Activated CD4-positive, CD25-positive, alpha-beta regulatory T cell treated with anti-CD3 and anti-CD28 coated beads, Interleukin-2, amount 50 U/mL, for 72 hours (primary cell): Measurements from ENCODE around the gene RNF40.

Experiments
- DNase-seq: peaks from one replicate; pipeline ENCODE4 v3.0.0; 2021

Gene RNF40

GRCh38 chr16:30761928-30762902, at the start of gene RNF40, which contains the start of gene CFAP119:
Gene RNF40, plus strand, starts transcription at chr16:30762322. Its CDS starts 224 bp downstream, at chr16:30762546.
Gene CFAP119, minus strand, starts transcription at chr16:30762062. Its CDS starts 314 bp downstream, at chr16:30761748.
- DNase-seq = peak; percentile 90

DNA sequence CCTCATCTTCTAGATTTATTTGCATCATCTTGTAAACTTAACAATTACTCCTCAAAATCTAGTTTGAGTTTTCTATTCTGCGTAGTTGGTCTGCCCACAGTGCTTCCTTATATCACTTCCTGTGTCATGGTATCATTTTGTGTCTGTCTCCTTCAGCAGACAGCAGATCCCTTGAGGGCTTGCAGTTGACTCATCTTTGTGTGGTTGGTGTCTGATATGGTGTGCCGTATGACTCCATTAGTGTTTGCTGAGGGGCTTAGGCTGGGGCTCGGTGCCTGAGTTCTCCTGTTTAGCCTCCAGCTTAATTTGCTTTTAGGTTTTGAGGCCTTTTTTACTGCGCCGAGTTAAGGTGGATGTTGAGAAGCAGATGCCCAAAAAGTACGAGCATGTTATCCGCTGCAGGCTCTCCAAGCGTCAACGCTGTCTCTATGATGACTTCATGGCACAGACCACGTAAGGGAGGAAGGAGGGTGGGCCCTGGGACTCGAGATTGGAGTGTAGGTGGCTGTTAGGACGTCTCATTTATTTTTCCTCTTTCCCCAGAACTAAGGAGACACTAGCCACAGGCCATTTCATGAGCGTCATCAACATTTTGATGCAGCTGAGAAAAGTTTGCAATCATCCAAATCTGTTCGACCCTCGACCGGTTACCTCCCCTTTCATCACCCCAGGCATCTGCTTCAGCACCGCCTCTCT, 46.2 kb upstream of the RNF40 start:
- DNase-seq = no peak

DNA sequence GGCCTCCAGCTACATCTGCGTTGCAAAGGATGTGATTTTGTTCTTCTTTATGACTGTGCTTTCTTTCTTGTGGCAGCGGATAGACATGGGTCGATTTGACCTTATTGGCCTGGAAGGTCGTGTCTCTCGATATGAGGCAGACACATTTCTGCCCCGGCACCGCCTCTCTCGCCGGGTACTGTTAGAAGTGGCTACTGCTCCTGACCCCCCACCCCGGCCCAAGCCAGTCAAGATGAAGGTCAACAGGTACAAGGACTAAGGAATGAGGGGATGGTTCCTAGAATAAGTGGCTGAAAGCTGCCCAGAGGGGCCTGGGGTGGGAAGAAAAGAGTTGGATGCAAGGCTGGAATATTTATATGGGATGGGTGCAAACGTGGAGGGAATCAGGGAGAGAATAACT, 42.0 kb upstream of the RNF40 start:
- DNase-seq = no peak

DNA sequence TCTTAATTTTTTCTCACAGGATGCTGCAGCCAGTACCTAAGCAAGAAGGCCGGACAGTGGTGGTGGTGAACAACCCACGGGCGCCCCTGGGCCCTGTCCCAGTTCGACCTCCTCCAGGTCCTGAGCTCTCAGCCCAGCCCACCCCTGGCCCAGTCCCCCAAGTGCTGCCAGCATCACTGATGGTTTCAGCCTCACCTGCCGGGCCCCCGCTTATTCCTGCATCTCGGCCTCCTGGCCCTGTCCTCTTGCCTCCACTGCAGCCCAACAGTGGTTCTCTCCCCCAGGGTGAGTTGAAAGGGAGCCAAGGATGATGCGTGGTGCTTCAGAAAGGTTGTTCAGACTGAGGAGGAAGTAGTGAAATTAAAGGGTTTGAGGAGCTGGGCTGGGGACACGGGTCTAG, 41.4 kb upstream of the RNF40 start:
- DNase-seq = no peak

DNA sequence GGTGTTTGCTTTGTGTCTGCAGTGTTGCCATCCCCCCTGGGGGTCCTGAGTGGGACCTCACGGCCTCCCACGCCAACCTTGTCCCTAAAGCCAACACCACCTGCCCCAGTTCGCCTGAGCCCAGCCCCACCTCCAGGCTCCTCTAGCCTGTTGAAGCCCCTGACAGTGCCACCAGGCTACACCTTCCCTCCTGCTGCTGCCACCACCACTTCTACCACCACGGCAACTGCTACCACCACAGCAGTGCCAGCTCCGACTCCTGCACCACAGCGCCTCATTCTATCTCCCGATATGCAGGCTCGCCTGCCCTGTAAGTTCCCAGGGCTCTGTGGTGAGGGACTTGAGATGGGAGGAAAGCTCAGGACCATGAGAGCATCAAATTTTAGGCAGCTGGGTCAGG, 41.0 kb upstream of the RNF40 start:
- no peak for DNase-seq

GRCh38 chr16:30721606-30722005, 40.5 kb upstream of the RNF40 start:
- DNase-seq = no peak

- no peak for DNase-seq
These were observed 39.7 kb upstream of the RNF40 start for GRCh38 chr16:30722443-30722842.

- DNase-seq = no peak
These were observed 39.2 kb upstream of the RNF40 start for GRCh38 chr16:30722916-30723315.

DNA sequence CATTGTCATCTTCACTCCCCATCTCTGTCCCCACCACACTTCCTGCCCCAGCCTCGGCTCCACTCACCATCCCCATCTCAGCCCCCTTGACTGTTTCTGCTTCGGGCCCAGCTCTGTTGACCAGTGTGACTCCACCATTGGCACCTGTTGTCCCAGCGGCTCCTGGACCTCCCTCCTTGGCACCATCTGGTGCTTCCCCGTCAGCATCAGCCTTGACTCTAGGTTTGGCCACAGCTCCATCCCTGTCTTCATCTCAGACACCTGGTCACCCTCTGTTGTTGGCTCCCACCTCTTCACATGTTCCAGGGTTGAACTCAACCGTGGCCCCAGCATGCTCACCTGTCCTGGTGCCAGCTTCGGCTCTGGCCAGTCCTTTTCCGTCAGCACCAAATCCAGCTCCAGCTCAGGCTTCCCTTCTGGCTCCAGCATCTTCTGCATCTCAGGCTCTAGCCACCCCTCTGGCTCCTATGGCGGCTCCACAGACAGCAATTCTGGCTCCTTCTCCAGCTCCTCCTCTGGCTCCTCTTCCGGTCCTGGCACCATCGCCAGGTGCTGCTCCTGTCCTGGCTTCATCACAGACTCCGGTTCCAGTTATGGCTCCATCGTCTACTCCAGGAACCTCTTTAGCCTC, 38.3 kb upstream of the RNF40 start:
- DNase-seq = no peak

- DNase-seq = no peak
These were observed 37.3 kb upstream of the RNF40 start for GRCh38 chr16:30724641-30725417.

DNA sequence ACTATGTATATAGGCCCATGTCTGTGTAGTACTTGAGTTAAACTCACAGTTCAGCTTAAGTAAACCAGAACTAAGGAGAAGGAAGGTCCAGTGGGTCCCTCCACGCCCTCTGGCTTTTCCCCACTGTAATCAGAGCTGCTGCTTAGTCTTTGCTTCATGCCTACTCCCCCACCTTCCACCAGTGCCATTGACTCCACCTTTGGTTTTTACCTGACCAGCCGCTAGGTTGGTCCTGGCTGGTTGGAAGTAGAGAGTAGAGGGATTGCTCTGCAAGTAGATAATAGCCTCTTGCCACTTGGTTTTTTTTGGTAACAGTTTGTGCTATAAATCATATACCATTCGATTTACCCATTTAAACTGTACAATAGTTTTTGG, 36.7 kb upstream of the RNF40 start:
- no peak for DNase-seq

GRCh38 chr16:30728321-30728720, 33.8 kb upstream of the RNF40 start:
- no peak for DNase-seq

- no peak for DNase-seq
These were observed 33.0 kb upstream of the RNF40 start for GRCh38 chr16:30728899-30729672.

GRCh38 chr16:30731411-30731810, 30.7 kb upstream of the RNF40 start:
- no peak for DNase-seq

- DNase-seq = no peak
These were observed 24.9 kb upstream of the RNF40 start for GRCh38 chr16:30736995-30737793.

- no peak for DNase-seq
These were observed 24.1 kb upstream of the RNF40 start for GRCh38 chr16:30737794-30738648.

GRCh38 chr16:30738984-30739951, 22.9 kb upstream of the RNF40 start:
- no peak for DNase-seq

- DNase-seq = no peak
These were observed 21.5 kb upstream of the RNF40 start for GRCh38 chr16:30740364-30741251.
